ENCODE data around the gene CALN1.
"Not testable (repeated sequence)": the region's sequence is repeated elsewhere in the genome, so short reads cannot be mapped to it uniquely, and the experiment has no call there.

CALN1 gene

GRCh38 chr7:71914204-71914603 lies 497.9 kb downstream of the CALN1 start:
- not testable (repeated sequence) for H3K27ac ChIP-seq (ENCODE audit: insufficient read depth, low read length, poor library complexity, severe bottlenecking); H3K36me3 ChIP-seq (ENCODE audit: control insufficient read depth, insufficient read depth, low read length); H3K4me1 ChIP-seq (ENCODE audit: control insufficient read depth, insufficient read depth, low read length, poor library complexity, severe bottlenecking); H3K27me3 ChIP-seq (replicated peaks; ENCODE audit: control insufficient read depth, insufficient read depth, low read length, poor library complexity, severe bottlenecking); DNase-seq; H3K9me3 ChIP-seq (ENCODE audit: control insufficient read depth, low read length); H3K4me3 ChIP-seq (ENCODE audit: insufficient read depth, low read depth, low read length, poor library complexity, severe bottlenecking)

- no peak overlapping the region for H3K27ac ChIP-seq (ENCODE audit: insufficient read depth, low read length, poor library complexity, severe bottlenecking)
- no peaks in the 10 kb centered on the region for H3K9me3 ChIP-seq (ENCODE audit: control insufficient read depth, low read length)
- no peak overlapping the region for H3K4me3 ChIP-seq (ENCODE audit: insufficient read depth, low read depth, low read length, poor library complexity, severe bottlenecking)
- no peaks in the 10 kb centered on the region for H3K36me3 ChIP-seq (ENCODE audit: control insufficient read depth, insufficient read depth, low read length)
- no peaks in the 10 kb centered on the region for H3K4me1 ChIP-seq (ENCODE audit: control insufficient read depth, insufficient read depth, low read length, poor library complexity, severe bottlenecking)
- no peaks in the 10 kb centered on the region for H3K27me3 ChIP-seq (replicated peaks; ENCODE audit: control insufficient read depth, insufficient read depth, low read length, poor library complexity, severe bottlenecking)
- DNase-seq: no peak
These were observed 499.7 kb downstream of the CALN1 start for GRCh38 chr7:71912476-71912875.

DNA sequence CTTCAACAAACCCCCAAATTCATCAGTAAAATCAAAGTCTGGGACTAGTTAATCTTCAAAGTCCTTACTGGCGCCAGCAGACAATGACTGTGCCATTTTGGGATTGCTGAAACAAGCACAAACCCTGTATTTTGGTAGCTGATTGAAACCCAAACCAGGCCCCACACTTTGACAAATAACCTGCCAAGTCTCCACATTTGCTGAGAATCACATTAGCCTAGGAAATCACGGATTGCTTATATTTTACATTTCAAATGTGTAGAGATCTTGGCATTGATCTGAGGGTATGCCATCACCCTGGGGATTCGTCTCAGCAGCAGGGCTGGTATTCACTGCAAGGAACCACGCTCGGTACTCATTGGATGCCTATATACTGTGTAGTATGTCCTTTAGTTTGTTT lies 501.1 kb downstream of the CALN1 start:
- Histone ChIP-seq H3K4me3 (ENCODE audit: insufficient read depth, low read depth, low read length, poor library complexity, severe bottlenecking) (no peak overlapping the region), H3K9me3 (ENCODE audit: control insufficient read depth, low read length) (no peaks in the 10 kb centered on the region), H3K27me3 (replicated peaks; ENCODE audit: control insufficient read depth, insufficient read depth, low read length, poor library complexity, severe bottlenecking) (no peaks in the 10 kb centered on the region), H3K27ac (ENCODE audit: insufficient read depth, low read length, poor library complexity, severe bottlenecking) (no peak overlapping the region), H3K4me1 (ENCODE audit: control insufficient read depth, insufficient read depth, low read length, poor library complexity, severe bottlenecking) (no peaks in the 10 kb centered on the region), H3K36me3 (ENCODE audit: control insufficient read depth, insufficient read depth, low read length) (no peaks in the 10 kb centered on the region)
- no peak for DNase-seq

DNA sequence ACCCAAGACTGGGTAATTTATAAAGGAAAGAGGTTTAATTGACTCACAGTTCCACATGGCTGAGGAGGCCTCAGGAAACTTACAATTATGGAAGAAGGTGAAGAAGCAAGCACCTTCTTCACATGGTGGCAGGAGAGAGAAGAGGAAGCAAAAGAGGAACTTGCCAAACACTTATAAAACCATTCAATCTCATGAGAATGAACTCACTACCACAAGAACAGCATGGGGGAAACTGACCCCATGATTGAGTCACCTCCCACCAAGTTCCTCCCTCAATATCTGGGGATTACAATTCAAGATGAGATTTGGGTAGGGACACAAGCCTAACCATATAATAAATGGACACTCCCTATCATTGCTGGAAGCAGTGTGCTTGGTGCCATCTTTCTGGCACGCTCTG lies 506.3 kb downstream of the CALN1 start:
- H3K4me1 ChIP-seq (ENCODE audit: control insufficient read depth, insufficient read depth, low read length, poor library complexity, severe bottlenecking): no peaks in the 10 kb centered on the region
- H3K27ac ChIP-seq (ENCODE audit: insufficient read depth, low read length, poor library complexity, severe bottlenecking): no peak overlapping the region
- no peak overlapping the region for H3K4me3 ChIP-seq (ENCODE audit: insufficient read depth, low read depth, low read length, poor library complexity, severe bottlenecking)
- no peaks in the 10 kb centered on the region for H3K36me3 ChIP-seq (ENCODE audit: control insufficient read depth, insufficient read depth, low read length)
- no peak for DNase-seq
- no peaks in the 10 kb centered on the region for H3K9me3 ChIP-seq (ENCODE audit: control insufficient read depth, low read length)
- no peaks in the 10 kb centered on the region for H3K27me3 ChIP-seq (replicated peaks; ENCODE audit: control insufficient read depth, insufficient read depth, low read length, poor library complexity, severe bottlenecking)

DNA sequence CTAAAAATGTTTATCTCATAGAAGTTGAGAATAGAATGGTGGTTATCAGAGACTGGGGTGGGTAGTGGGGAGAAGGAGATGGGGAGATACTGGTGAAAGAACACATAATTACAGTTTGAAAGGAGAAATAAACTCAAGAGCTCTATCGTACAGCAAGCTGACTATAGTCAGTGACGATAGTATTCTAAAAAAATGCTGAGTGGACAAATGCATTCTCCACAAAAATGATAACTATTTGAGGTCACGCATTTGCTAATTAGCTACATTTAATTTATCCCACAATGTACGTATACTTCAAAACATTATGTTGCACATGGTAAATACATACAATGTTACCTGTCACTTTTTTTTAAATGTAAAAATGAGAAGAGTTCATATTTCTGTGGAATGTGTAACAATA lies 507.7 kb downstream of the CALN1 start:
- no peak overlapping the region for H3K4me3 ChIP-seq (ENCODE audit: insufficient read depth, low read depth, low read length, poor library complexity, severe bottlenecking)
- H3K27me3 ChIP-seq (replicated peaks; ENCODE audit: control insufficient read depth, insufficient read depth, low read length, poor library complexity, severe bottlenecking): no peaks in the 10 kb centered on the region
- no peak for DNase-seq
- H3K4me1 ChIP-seq (ENCODE audit: control insufficient read depth, insufficient read depth, low read length, poor library complexity, severe bottlenecking): no peaks in the 10 kb centered on the region
- no peaks in the 10 kb centered on the region for H3K9me3 ChIP-seq (ENCODE audit: control insufficient read depth, low read length)
- no peaks in the 10 kb centered on the region for H3K36me3 ChIP-seq (ENCODE audit: control insufficient read depth, insufficient read depth, low read length)
- no peak overlapping the region for H3K27ac ChIP-seq (ENCODE audit: insufficient read depth, low read length, poor library complexity, severe bottlenecking)

- Histone ChIP-seq H3K27ac (ENCODE audit: insufficient read depth, low read length, poor library complexity, severe bottlenecking) (no peak overlapping the region), H3K9me3 (ENCODE audit: control insufficient read depth, low read length) (no peaks in the 10 kb centered on the region), H3K27me3 (replicated peaks; ENCODE audit: control insufficient read depth, insufficient read depth, low read length, poor library complexity, severe bottlenecking) (no peaks in the 10 kb centered on the region), H3K4me1 (ENCODE audit: control insufficient read depth, insufficient read depth, low read length, poor library complexity, severe bottlenecking) (no peaks in the 10 kb centered on the region), H3K4me3 (ENCODE audit: insufficient read depth, low read depth, low read length, poor library complexity, severe bottlenecking) (no peak overlapping the region), H3K36me3 (ENCODE audit: control insufficient read depth, insufficient read depth, low read length) (no peaks in the 10 kb centered on the region)
- no peak for DNase-seq
These were observed 511.6 kb downstream of the CALN1 start for GRCh38 chr7:71900556-71900955.

GRCh38 chr7:71896535-71896934 lies 515.6 kb downstream of the CALN1 start:
- Histone ChIP-seq H3K27ac (ENCODE audit: insufficient read depth, low read length, poor library complexity, severe bottlenecking) (no peak overlapping the region), H3K4me1 (ENCODE audit: control insufficient read depth, insufficient read depth, low read length, poor library complexity, severe bottlenecking) (no peaks in the 10 kb centered on the region), H3K4me3 (ENCODE audit: insufficient read depth, low read depth, low read length, poor library complexity, severe bottlenecking) (no peak overlapping the region), H3K36me3 (ENCODE audit: control insufficient read depth, insufficient read depth, low read length) (no peaks in the 10 kb centered on the region), H3K9me3 (ENCODE audit: control insufficient read depth, low read length) (no peaks in the 10 kb centered on the region), H3K27me3 (replicated peaks; ENCODE audit: control insufficient read depth, insufficient read depth, low read length, poor library complexity, severe bottlenecking) (no peaks in the 10 kb centered on the region)
- DNase-seq: no peak

DNA sequence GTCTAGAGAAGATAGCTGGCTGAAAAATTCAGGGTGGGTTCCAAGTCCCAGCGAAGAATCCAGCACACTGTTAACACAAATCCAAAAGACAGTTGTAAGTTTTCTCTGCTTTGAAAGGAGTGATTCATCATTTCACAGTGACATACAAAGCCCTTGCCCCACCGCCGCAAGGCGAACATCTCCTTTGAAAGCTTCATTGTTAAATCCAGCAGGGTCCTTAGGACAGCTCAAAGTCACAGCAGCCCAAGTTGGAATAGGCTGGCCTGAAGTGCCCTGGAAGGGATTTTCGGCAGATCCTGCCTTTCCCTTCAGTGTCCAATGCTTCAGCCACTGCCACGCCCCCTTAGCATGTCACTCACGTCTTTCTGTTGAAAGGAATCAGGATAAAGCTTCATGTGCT lies 526.1 kb downstream of the CALN1 start:
- Histone ChIP-seq H3K4me3 (ENCODE audit: insufficient read depth, low read depth, low read length, poor library complexity, severe bottlenecking) (no peak overlapping the region), H3K4me1 (ENCODE audit: control insufficient read depth, insufficient read depth, low read length, poor library complexity, severe bottlenecking) (no peaks in the 10 kb centered on the region), H3K36me3 (ENCODE audit: control insufficient read depth, insufficient read depth, low read length) (no peaks in the 10 kb centered on the region), H3K9me3 (ENCODE audit: control insufficient read depth, low read length) (no peaks in the 10 kb centered on the region), H3K27ac (ENCODE audit: insufficient read depth, low read length, poor library complexity, severe bottlenecking) (no peak overlapping the region), H3K27me3 (replicated peaks; ENCODE audit: control insufficient read depth, insufficient read depth, low read length, poor library complexity, severe bottlenecking) (no peaks in the 10 kb centered on the region)
- DNase-seq: no peak

DNA sequence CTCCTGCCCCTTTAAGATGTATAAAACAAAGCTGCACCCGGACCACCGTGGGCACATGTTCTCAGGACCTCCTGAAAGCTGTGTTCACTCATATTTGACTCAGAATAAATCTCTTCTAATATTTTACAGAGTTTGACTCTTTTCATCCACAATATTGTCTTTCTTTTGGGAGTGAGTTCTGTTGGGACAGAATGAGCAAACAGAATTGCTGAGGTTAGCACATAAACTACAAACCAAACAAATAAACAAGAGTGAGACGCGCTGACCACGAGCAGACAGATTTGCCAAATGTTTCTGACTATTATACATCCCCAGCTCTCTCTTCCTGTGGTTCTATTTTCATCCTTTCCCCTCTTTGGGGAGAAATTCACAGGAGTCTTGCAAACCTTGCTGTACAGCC lies 526.7 kb downstream of the CALN1 start:
- Histone ChIP-seq H3K36me3 (ENCODE audit: control insufficient read depth, insufficient read depth, low read length) (no peaks in the 10 kb centered on the region), H3K4me1 (ENCODE audit: control insufficient read depth, insufficient read depth, low read length, poor library complexity, severe bottlenecking) (no peaks in the 10 kb centered on the region), H3K9me3 (ENCODE audit: control insufficient read depth, low read length) (no peaks in the 10 kb centered on the region), H3K27me3 (replicated peaks; ENCODE audit: control insufficient read depth, insufficient read depth, low read length, poor library complexity, severe bottlenecking) (no peaks in the 10 kb centered on the region), H3K4me3 (ENCODE audit: insufficient read depth, low read depth, low read length, poor library complexity, severe bottlenecking) (no peak overlapping the region), H3K27ac (ENCODE audit: insufficient read depth, low read length, poor library complexity, severe bottlenecking) (no peak overlapping the region)
- DNase-seq: no peak

- no peak overlapping the region for H3K4me3 ChIP-seq (ENCODE audit: insufficient read depth, low read depth, low read length, poor library complexity, severe bottlenecking)
- H3K4me1 ChIP-seq (ENCODE audit: control insufficient read depth, insufficient read depth, low read length, poor library complexity, severe bottlenecking): no peaks in the 10 kb centered on the region
- H3K27ac ChIP-seq (ENCODE audit: insufficient read depth, low read length, poor library complexity, severe bottlenecking): no peak overlapping the region
- no peaks in the 10 kb centered on the region for H3K9me3 ChIP-seq (ENCODE audit: control insufficient read depth, low read length)
- H3K27me3 ChIP-seq (replicated peaks; ENCODE audit: control insufficient read depth, insufficient read depth, low read length, poor library complexity, severe bottlenecking): no peaks in the 10 kb centered on the region
- DNase-seq: no peak
- no peaks in the 10 kb centered on the region for H3K36me3 ChIP-seq (ENCODE audit: control insufficient read depth, insufficient read depth, low read length)
These were observed 528.7 kb downstream of the CALN1 start for GRCh38 chr7:71883415-71883814.

DNA sequence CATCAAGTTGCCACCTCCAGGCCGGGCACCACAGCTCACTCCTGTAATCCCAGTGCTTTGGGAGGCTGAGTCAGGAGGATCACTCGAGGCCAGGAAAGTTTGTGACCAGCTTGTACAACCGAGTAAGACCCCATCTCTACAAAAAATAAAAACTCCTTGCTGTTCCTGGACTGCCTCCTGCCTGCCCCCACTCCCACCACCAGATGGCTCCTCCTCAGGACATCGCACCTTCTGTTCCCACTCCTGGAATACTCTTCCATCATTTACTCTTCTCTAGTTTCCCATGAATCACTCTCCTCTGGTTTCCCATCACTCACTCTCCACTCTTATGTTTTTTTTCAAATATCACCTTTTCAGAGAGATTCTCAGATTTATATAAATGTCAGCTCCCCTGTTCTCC lies 540.7 kb downstream of the CALN1 start:
- H3K4me3 ChIP-seq (ENCODE audit: insufficient read depth, low read depth, low read length, poor library complexity, severe bottlenecking): no peak overlapping the region
- no peaks in the 10 kb centered on the region for H3K27me3 ChIP-seq (replicated peaks; ENCODE audit: control insufficient read depth, insufficient read depth, low read length, poor library complexity, severe bottlenecking)
- no peaks in the 10 kb centered on the region for H3K4me1 ChIP-seq (ENCODE audit: control insufficient read depth, insufficient read depth, low read length, poor library complexity, severe bottlenecking)
- no peaks in the 10 kb centered on the region for H3K9me3 ChIP-seq (ENCODE audit: control insufficient read depth, low read length)
- H3K27ac ChIP-seq (ENCODE audit: insufficient read depth, low read length, poor library complexity, severe bottlenecking): no peak overlapping the region
- no peaks in the 10 kb centered on the region for H3K36me3 ChIP-seq (ENCODE audit: control insufficient read depth, insufficient read depth, low read length)
- DNase-seq: no peak
